HK-2 (cell line): ENCODE data around the gene ESRRA.

ENCODE experiments used
- DNase-seq: peaks from one replicate; pipeline ENCODE4 v3.0.0-alpha.2; 2018; ENCODE audit not compliant: unreplicated experiment

The ESRRA gene

DNA sequence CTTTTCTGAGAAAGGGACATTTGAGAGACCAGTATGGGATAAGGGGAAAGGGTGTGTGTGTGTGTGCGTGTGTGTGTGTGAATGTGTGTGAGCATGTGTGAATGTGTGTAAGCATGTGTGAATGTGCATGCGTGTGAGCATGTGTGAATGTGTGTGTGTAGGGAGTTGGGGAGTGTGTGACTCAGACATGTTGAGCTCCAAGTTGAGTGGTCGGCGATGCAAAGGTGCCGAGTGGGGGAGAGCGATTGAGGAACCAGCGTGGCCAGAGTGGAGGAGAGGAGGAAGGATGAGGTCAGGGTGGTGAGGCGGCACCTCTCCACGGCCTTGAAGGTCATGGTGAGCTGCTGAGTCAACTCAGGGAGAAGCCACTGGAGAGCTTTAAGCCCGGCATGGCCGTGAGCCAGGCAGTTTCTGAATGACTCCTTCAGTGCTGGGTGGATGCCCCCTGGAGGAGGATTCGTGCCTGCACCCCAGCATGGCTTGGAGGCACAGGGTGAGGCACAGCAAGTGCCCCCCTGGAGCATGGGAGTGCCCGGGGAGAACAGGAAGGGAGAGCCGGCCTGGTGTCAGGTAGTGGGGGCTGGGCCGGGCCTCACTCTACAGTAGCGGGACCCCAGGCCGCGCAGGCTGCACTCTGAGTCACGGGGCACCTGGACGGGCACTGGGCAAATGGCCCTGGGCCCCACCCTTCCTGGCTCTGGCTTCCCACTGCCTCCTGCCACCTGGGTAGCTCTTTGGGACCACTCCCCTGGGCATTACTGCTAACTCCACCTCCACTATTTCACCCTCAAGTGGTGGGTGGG is 26.4 kb downstream of the ESRRA start:
- DNase-seq: peak; percentile 87

DNA sequence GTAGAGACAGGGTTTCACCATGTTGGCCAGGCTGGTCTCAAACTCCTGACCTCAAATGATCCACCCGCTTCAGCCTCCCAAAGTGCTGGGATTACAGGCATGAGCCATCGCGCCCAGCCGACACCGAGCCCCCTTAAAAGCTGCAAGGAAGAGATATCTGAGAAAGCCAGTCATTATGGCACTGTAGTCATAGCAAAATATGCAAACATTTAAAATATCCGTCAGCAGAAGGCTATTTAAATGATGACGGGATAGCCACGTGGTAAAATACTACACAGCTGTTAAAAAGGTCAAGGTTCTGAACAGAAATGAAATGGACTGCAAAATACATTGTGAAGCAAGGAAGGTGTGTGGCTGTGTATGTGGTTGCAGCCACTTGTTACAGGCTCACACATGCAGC is 28.2 kb downstream of the ESRRA start:
- DNase-seq: no peak

- peak; percentile 87 for DNase-seq
Observed at GRCh38 chr11:64334764-64335735, 29.7 kb downstream of the ESRRA start.

- DNase-seq: no peak
Observed at GRCh38 chr11:64337538-64338249, 32.4 kb downstream of the ESRRA start.

GRCh38 chr11:64338716-64339115 is 33.4 kb downstream of the ESRRA start:
- DNase-seq: no peak

DNA sequence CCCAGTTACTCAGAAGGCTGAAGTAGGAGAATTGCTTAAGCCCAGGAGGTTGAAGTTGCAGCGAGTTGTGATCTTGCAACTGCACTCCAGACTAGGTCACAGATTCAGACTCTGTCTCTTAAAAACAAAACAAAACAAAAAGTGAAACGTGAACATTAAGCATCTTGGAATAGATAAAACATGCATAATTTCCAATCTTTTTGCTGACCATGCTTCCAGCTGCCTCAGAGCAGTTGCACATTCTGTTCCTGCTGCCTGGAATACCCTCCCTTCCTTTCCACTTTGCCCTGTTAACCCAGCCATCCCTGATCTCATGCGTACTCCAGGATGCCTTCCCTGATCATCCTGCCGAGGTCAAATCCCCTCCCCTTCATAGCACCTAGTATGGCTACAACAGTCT is 34.0 kb downstream of the ESRRA start:
- no peak for DNase-seq

- DNase-seq: no peak
Observed at GRCh38 chr11:64339754-64340408, 34.6 kb downstream of the ESRRA start, which contains the start of gene CCDC88B. CCDC88B (plus strand) TSS chr11:64340204; CDS start chr11:64340267, 63 bp downstream.

GRCh38 chr11:64340671-64341335 is 35.5 kb downstream of the ESRRA start:
- DNase-seq: no peak

DNA sequence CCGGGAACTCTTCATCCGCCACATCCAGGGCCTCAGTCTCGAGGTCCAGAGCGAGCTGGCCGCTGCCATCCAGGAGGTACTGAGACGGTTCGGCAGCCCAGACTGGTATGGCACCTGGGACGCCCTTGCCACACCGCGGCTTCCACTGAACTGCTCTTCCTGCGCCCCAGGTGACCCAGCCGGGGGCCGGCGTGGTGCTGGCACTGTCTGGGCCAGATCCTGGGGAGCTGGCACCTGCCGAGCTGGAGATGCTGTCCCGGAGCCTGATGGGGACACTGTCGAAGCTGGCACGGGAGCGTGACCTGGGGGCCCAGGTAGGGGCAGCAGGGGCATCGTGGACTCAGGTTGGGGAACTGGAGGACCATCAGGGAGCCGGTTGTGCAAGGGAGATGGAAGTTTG is 36.1 kb downstream of the ESRRA start:
- DNase-seq: no peak

DNA sequence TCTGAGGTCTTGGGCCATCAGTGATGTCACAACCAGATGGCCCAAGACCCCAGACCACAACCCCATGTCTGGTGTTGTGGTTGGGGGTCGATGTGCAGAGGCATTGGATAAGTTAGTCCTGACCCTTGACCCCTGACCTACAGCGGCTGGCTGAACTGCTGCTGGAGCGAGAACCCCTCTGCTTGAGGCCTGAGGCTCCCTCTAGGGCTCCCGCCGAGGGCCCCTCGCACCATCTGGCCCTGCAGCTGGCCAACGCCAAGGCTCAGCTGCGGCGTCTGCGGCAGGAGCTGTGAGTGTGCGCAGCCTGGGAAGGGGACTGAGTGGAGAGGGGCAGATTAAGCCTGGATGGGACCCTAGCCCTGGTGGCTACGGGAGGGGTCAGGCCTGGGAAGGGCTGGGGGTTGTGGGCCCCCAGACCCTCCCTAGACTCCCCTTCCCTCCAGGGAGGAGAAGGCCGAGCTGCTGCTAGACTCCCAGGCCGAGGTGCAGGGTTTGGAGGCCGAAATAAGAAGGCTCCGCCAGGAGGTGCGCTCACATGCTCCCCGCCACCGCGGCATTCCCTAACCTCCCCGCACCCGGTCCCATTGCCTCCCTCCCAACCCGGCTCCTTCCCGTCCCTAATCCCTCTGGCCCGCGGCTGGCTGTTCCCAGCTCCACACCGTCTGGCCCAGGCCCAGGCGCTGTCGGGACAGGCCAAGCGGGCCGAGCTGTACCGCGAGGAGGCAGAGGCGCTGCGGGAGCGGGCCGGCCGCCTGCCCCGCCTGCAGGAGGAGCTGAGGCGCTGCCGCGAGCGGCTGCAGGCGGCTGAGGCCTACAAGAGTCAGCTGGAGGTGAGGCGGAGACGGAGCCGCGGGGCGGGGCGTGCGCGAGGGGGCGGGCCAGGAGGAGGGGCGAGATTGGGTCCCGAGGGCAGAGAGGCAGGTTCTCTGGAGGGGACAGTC is 36.8 kb downstream of the ESRRA start:
- DNase-seq: peak; percentile 88

GRCh38 chr11:64342869-64343745 is 37.8 kb downstream of the ESRRA start:
- no peak for DNase-seq

DNA sequence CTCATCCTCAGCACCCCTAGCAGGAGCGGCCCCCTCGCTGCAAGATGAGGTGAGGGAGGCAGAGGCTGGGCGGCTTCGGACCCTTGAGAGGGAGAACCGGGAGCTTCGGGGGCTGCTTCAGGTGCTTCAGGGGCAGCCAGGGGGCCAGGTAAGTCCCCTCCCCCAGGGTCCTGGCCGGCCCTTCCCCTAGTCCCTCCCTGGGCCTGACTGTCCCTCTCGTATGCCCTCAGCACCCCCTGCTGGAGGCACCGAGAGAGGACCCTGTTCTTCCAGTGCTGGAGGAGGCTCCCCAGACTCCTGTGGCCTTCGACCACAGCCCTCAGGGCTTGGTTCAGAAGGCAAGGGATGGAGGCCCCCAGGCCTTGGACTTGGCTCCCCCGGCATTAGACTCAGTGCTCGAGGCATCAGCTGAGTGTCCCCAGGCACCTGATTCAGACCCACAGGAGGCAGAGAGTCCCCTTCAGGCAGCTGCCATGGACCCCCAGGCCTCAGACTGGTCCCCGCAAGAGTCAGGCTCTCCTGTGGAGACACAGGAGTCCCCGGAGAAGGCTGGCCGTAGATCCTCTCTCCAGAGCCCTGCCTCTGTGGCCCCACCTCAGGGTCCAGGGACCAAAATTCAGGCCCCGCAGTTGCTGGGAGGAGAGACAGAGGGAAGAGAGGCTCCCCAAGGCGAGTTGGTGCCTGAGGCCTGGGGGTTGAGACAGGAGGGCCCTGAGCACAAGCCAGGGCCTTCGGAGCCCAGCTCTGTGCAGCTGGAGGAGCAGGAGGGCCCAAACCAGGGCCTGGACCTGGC is 38.6 kb downstream of the ESRRA start:
- no peak for DNase-seq

- no peak for DNase-seq
Observed at GRCh38 chr11:64344787-64345186, 39.5 kb downstream of the ESRRA start.

DNA sequence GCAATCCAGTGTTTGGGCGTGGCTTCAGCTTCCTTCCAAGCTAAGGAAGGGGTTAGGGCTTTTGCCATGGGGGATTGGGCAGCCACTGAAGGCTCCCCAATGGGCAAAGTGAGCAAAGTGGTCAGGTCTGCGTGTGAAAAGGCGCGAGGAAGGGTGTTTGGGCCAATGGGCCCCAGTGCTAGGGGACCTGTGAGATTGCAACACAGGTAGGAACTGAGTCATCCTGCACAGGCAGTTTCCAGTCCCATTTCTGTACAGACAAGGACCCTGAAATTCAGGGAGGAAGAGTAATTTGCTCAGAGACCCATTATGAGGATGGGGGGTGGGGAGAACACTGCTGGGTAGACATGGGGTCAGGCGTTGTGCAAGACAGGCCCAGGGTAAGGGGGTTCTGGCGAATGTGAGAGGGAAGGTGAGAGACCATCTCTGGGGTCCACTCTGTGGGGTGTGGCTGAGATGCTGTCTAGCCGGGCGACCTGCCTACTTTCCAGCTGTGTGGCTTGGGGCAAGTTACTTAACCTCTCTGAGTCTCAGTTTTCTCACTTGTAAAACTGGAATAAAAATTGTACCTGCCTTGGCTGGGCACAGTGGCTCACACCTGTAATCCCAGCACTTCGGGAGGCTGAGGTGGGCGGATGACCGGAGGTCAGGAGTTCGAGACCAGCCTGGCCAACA is 42.0 kb downstream of the ESRRA start:
- DNase-seq: no peak

DNA sequence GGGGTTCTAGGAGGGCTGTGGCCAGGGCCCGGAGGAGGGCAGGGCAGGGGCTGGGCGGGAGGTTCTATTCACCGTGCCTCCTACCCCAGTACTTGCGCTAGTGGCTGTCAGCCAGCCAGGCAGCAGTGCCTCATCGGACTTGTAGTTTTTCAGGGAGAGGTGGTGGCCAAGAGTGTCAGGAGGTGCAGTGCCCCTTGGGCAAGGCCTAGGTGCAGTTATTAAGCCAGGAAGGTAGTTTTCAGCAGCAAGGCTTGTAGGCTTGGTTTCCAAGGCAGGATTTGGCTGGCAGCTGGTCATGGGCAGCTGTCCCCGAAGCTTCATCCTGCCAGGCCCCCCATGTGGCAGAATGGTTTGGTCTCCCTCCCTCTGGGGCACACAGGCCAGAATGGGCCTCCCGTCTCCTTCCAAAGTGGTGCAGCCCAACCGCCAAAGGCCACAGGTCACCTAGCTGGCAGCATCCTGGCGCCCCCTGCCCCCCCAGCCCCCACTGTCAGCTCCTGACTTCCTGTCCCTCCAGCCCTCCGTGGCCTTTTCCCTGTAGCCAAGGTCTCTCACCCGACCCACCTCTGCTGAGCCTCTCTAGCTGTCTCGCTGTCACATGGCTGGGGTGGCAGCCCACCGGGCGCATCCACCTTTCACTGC is 43.2 kb downstream of the ESRRA start:
- no peak for DNase-seq

DNA sequence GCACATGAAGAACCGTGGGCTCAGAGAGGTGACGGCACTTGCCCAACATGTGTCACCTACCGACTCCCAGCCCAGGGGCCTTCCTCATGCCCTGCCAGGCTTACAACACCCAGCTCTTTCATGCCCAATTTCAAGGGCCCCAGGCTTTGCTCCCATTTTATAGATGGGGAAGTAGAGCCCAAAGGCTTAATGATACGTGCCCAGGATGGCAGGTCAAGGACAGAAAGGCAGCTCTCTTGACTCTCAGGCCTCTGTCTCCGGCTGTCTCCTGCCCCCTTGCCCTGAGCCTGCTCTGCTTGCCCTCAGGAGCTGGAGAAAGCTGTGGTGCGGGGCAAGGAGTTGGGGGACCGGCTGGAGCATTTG is 43.7 kb downstream of the ESRRA start:
- DNase-seq: no peak

DNA sequence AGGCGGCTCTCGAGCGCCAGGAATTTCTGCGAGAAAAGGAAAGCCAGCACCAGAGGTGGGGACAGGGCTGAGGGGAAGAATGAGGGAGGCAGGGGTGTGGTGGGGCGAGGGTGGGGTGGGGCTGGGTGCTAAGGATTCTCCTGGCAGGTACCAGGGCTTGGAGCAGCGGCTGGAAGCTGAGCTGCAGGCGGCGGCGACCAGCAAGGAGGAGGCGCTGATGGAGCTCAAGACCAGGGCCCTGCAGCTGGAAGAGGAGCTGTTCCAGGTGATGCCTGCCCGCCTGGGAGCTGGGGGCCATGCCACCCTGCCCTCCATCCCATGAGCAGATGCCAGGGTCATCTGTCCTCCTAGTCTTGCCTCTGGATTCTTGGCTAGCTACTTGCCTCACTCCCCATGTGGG is 44.1 kb downstream of the ESRRA start:
- DNase-seq: no peak
